Small intestine (tissue), 7 donors: ENCODE data around the gene KCNH1. TPM values are rescaled to one million over a fixed set of nuclear protein-coding genes. Genes with fewer than 3 reads are reported as not detected.

Experiments
- DNase-seq, 2 donors: peaks; one replicate each; pipeline versions ENCODE4 v3.0.0 to v3.0.0-alpha.2; 2013
- FAIRE-seq: peaks from 2 replicates; lab custom pipeline; 2012; peaks lifted over from hg19 to GRCh38; lab: Jason Lieb, UNC
- H3K27ac ChIP-seq, 3 donors: one replicate each; pipeline ENCODE4 v1.5.1; 2013; ENCODE audit warnings: low read length in 2 of 3, mild to moderate bottlenecking in 2 of 3, control low read depth in 1 of 3, inconsistent platforms in 1 of 3, low read depth in 1 of 3, moderate library complexity in 1 of 3
- H3K27me3 ChIP-seq, 3 donors: one replicate each; pipeline ENCODE4 v1.6.1; 2013; ENCODE audit warnings: low read length in 3 of 3, inconsistent platforms in 1 of 3; ENCODE audit not compliant: control insufficient read depth in 3 of 3, insufficient read depth in 3 of 3
- H3K36me3 ChIP-seq, 3 donors: one replicate each; pipeline ENCODE4 v1.6.1; 2013; ENCODE audit warnings: low read length in 3 of 3, inconsistent platforms in 1 of 3, low read depth in 1 of 3, mild to moderate bottlenecking in 1 of 3, moderate library complexity in 1 of 3; ENCODE audit not compliant: control insufficient read depth in 3 of 3, insufficient read depth in 2 of 3
- H3K4me1 ChIP-seq, 3 donors: one replicate each; pipeline ENCODE4 v1.6.1; 2013; ENCODE audit warnings: low read length in 2 of 3, inconsistent platforms in 1 of 3, low read depth in 1 of 3, mild to moderate bottlenecking in 1 of 3, moderate library complexity in 1 of 3; ENCODE audit not compliant: control insufficient read depth in 3 of 3, insufficient read depth in 2 of 3
- H3K4me3 ChIP-seq, 3 donors: one replicate each; pipeline ENCODE4 v1.5.1; 2013; ENCODE audit warnings: low read length in 3 of 3, control low read depth in 1 of 3, inconsistent platforms in 1 of 3, low read depth in 1 of 3, mild to moderate bottlenecking in 1 of 3, moderate library complexity in 1 of 3
- H3K9me3 ChIP-seq, 2 donors: one replicate each; pipeline ENCODE4 v1.6.1; 2013; ENCODE audit warnings: low read depth in 1 of 2, low read length in 1 of 2; ENCODE audit not compliant: control insufficient read depth in 2 of 2, insufficient read depth in 1 of 2
- WGBS, 3 donors: extraction: QIAGEN DNeasy Blood & Tissue Kit; methylation state at CpG; one replicate each; pipeline ENCODE4 v1.1.7; 2013; 5-methylcytosine and 5-hydroxymethylcytosine counted together
- polyA plus RNA-seq, 4 donors: library from polyadenylated mRNA; stranded (reverse) in 3 of 4; unstranded in 1 of 4; fragments of 200-250 nt in 3 of 4; fragments of 120-200 nt in 1 of 4; gene quantifications; one replicate each; pipeline versions ENCODE4 v1.2.1 to v1.2.3, GENCODE V29; 2013
- donor health status: healthy with polysubstance abuse.
- donor health status: control.
- donor health status: control.
- donor health status: Bipolar disorder and iron deficiency.
- donor health status: healthy.

Gene KCNH1
- polyA plus RNA-seq, 4 donors = 0.13 to 0.42 TPM; not detected in 2

- H3K4me3 ChIP-seq = no peak overlapping the region
- DNase-seq (no peak), FAIRE-seq (no peak)
- no peaks in the 10 kb centered on the region for H3K36me3 ChIP-seq
- no peaks in the 10 kb centered on the region for H3K4me1 ChIP-seq
- H3K27me3 ChIP-seq = no peaks in the 10 kb centered on the region
- H3K9me3 ChIP-seq = no peaks in the 10 kb centered on the region
- H3K27ac ChIP-seq = no peak overlapping the region
- WGBS, 3 donors = 50 to 91% (median 58%) methylated on average over 1 of the region's 1 CpG
Observed at GRCh38 chr1:210940081-210940617, 193.8 kb downstream of the KCNH1 start.

DNA sequence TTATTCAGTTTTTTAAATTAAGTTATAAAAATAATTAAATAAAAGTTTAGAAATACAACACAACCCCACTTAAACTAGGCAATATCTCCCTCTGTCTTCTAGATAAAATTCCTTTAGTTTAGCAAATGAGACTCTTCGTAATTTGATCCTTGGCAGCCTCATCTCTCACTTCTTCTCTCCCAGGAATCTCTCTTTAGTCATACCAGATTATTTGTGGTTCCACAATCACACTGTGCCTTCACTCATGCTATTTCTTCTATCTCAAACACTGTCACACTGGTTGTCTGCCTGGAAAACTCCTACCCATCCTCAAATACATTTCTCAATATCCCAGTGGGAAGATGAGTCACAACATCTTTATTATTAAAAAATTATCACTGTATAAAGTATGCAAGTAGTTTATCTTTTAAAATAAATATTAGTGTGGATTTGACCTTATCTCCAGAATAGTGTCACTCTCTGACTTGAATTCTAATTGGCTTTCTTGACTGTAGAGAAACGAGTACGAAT lies 195.5 kb downstream of the KCNH1 start:
- FAIRE-seq = no peak
- WGBS, 3 donors = 59 to 69% (median 63%) methylated on average over 3 of the region's 3 CpGs

DNA sequence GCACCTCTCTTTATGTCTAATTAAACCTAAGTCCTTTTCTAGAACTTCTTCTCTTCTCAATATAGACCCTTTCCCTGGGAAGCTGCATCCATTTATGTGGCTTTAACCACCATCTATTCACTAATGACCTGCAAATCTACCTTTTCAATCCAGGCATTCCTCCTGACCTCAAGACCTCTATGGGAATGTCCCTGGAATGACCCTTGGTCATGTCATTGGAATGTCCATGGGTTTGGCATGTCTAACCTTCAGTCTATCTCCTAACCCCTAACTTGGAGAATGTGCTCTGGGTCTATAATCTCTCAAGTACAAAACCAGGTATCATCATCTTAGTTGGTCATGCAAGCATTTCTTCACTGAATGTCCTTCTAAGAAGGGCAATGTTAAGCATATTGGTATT lies 196.1 kb downstream of the KCNH1 start:
- no peaks in the 10 kb centered on the region for H3K27me3 ChIP-seq
- no peak for DNase-seq
- no peak for FAIRE-seq
- no peak overlapping the region for H3K27ac ChIP-seq
- H3K9me3 ChIP-seq = no peaks in the 10 kb centered on the region
- H3K4me3 ChIP-seq = no peak overlapping the region
- no peaks in the 10 kb centered on the region for H3K4me1 ChIP-seq
- no peaks in the 10 kb centered on the region for H3K36me3 ChIP-seq

More for the DNA sequence above, 195.5 kb downstream of the KCNH1 start:
- Histone ChIP-seq H3K4me3 (no peak overlapping the region), H3K9me3 (no peaks in the 10 kb centered on the region), H3K27me3 (no peaks in the 10 kb centered on the region), H3K36me3 (no peaks in the 10 kb centered on the region), H3K27ac (no peak overlapping the region), H3K4me1 (no peaks in the 10 kb centered on the region)
- no peak for DNase-seq

DNA sequence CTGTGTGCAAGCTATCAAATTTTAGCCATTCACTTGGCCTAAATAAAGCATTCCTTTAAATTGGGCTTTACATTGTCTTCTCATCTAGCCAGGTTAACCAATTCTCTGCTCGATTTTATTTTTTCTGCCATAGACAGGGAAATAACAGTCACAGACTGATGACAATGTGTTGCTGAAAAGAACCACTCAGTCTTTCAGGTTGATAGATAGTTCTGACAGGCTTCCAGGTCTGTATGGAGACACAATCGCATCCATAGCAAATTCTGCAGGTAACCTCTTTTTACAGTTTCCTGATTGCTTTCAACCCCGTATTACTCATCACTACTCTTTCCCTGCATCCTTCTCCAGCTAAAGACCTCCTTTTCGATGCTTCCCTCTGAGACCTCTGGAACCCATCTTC lies 198.0 kb downstream of the KCNH1 start:
- H3K4me3 ChIP-seq = no peak overlapping the region
- no peaks in the 10 kb centered on the region for H3K4me1 ChIP-seq
- H3K9me3 ChIP-seq = no peaks in the 10 kb centered on the region
- WGBS, 3 donors = 84 to 90% (median 85%) methylated on average over 4 of the region's 4 CpGs
- H3K27me3 ChIP-seq = no peaks in the 10 kb centered on the region
- H3K36me3 ChIP-seq = no peaks in the 10 kb centered on the region
- no peak overlapping the region for H3K27ac ChIP-seq
- FAIRE-seq (no peak), DNase-seq (no peak)

GRCh38 chr1:210932104-210932503 lies 201.8 kb downstream of the KCNH1 start:
- DNase-seq = no peak
- no peak for FAIRE-seq
- no peaks in the 10 kb centered on the region for H3K27me3 ChIP-seq
- H3K9me3 ChIP-seq = no peaks in the 10 kb centered on the region
- no peaks in the 10 kb centered on the region for H3K36me3 ChIP-seq
- H3K4me1 ChIP-seq = no peaks in the 10 kb centered on the region
- no peak overlapping the region for H3K27ac ChIP-seq
- H3K4me3 ChIP-seq = no peak overlapping the region

DNA sequence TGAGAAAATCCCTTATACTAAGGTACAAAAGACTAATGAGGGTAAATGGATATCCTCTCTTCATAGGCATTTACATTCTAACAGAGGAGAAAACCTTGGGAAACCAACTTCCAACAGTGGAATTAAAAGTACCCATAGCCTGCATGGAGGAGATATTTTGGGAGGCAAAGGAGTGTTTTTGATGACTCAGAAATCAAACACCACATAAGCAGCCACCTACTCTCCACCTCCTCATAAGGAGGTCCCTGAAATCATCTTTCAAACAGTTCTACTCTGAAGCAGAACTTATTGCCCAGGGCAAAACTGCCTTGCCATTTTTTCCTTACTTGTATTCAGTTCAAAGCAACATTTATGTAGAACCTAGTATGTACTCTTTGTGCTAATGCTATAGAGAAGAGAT lies 211.3 kb downstream of the KCNH1 start:
- H3K4me3 ChIP-seq = no peak overlapping the region
- FAIRE-seq = no peak
- H3K27ac ChIP-seq = no peak overlapping the region

GRCh38 chr1:210920716-210921694 lies 212.9 kb downstream of the KCNH1 start:
- no peak for DNase-seq
- Histone ChIP-seq H3K27me3 (no peaks in the 10 kb centered on the region), H3K27ac (no peak overlapping the region), H3K4me3 (no peak overlapping the region), H3K36me3 (no peaks in the 10 kb centered on the region), H3K4me1 (no peaks in the 10 kb centered on the region), H3K9me3 (peaks cover 0 to 11% of the 10 kb centered on the region in 2 donors)
- 69 to 71% (median 70%) methylated on average over 5 of the region's 5 CpGs for WGBS, 3 donors
- FAIRE-seq = no peak

More for the DNA sequence above, 211.3 kb downstream of the KCNH1 start:
- H3K9me3 ChIP-seq = peaks cover 0 to 14% of the 10 kb centered on the region in 2 donors
- no peaks in the 10 kb centered on the region for H3K27me3 ChIP-seq
- H3K4me1 ChIP-seq = no peaks in the 10 kb centered on the region
- no peak for DNase-seq
- no peaks in the 10 kb centered on the region for H3K36me3 ChIP-seq

DNA sequence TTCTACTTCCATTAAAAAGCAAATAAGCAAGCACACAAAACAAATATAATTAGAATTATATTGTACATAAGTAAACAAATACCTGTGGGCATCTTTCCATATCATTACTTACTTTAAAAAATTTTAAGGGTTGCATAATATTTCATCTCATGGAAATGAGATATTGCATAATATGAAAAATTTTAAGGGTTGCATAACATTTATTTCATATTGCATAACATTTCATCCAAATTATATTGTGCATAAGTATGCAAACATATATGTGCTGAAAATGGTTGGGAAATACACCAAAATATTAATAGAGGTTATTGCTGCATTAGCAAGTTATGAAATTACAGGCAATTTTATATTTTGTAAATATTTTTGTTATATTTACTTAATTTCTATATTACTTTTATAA lies 213.7 kb downstream of the KCNH1 start:
- no peak overlapping the region for H3K4me3 ChIP-seq
- H3K27me3 ChIP-seq = no peaks in the 10 kb centered on the region
- H3K4me1 ChIP-seq = no peaks in the 10 kb centered on the region
- FAIRE-seq = peak; percentile 10
- H3K36me3 ChIP-seq = no peaks in the 10 kb centered on the region
- no peak for DNase-seq
- H3K27ac ChIP-seq = no peak overlapping the region
- H3K9me3 ChIP-seq = peaks cover 0 to 3% of the 10 kb centered on the region in 2 donors
